HG03060 (cell line): Measurements from ENCODE around the gene TNFAIP8L1.
"Not testable (repeated sequence)": the region's sequence is repeated elsewhere in the genome, so short reads cannot be mapped to it uniquely, and the experiment has no call there.

ENCODE experiments used
- ATAC-seq: cut with Tn5 transposase; IDR thresholded peaks from one replicate; pipeline ENCODE4 v1.9.1; 2021; ENCODE audit warnings: low read depth, moderate number of reproducible peaks; ENCODE audit not compliant: unreplicated experiment

TNFAIP8L1 gene

GRCh38 chr19:4638828-4639530, at the start of gene TNFAIP8L1:
Gene TNFAIP8L1, plus strand, starts transcription at chr19:4639516. Its CDS starts 12,354 bp downstream, at chr19:4651870.
- ATAC-seq, result peak; percentile 53

GRCh38 chr19:4589579-4590410, 49.5 kb upstream of the TNFAIP8L1 start:
- ATAC-seq, result no peak

- no peak for ATAC-seq
Observed at GRCh38 chr19:4590559-4590958, 48.8 kb upstream of the TNFAIP8L1 start.

GRCh38 chr19:4591320-4591719, 48.0 kb upstream of the TNFAIP8L1 start:
- no peak for ATAC-seq

GRCh38 chr19:4592445-4592844, 46.9 kb upstream of the TNFAIP8L1 start:
- no peak for ATAC-seq

- ATAC-seq, result no peak
Observed at GRCh38 chr19:4593409-4593851, 45.9 kb upstream of the TNFAIP8L1 start.

GRCh38 chr19:4594201-4594600, 45.1 kb upstream of the TNFAIP8L1 start:
- no peak for ATAC-seq

- ATAC-seq, result not testable (repeated sequence)
Observed at GRCh38 chr19:4595158-4595557, 44.2 kb upstream of the TNFAIP8L1 start.

GRCh38 chr19:4596033-4596904, 43.0 kb upstream of the TNFAIP8L1 start:
- ATAC-seq, result no peak

- no peak for ATAC-seq
Observed at GRCh38 chr19:4597278-4597974, 41.9 kb upstream of the TNFAIP8L1 start.

GRCh38 chr19:4597975-4598671, 41.2 kb upstream of the TNFAIP8L1 start:
- ATAC-seq, result no peak

GRCh38 chr19:4598712-4599111, 40.6 kb upstream of the TNFAIP8L1 start:
- ATAC-seq, result no peak

- no peak for ATAC-seq
Observed at GRCh38 chr19:4600082-4600481, 39.2 kb upstream of the TNFAIP8L1 start.

- ATAC-seq, result no peak
Observed at GRCh38 chr19:4600893-4601292, 38.4 kb upstream of the TNFAIP8L1 start.

- no peak for ATAC-seq
Observed at GRCh38 chr19:4602173-4602788, 37.0 kb upstream of the TNFAIP8L1 start.

- no peak for ATAC-seq
Observed at GRCh38 chr19:4602915-4603314, 36.4 kb upstream of the TNFAIP8L1 start.

GRCh38 chr19:4604912-4605311, 34.4 kb upstream of the TNFAIP8L1 start:
- ATAC-seq, result no peak

- ATAC-seq, result no peak
Observed at GRCh38 chr19:4606181-4606580, 33.1 kb upstream of the TNFAIP8L1 start.
